Effector CD8-positive, alpha-beta T cell (primary cell): ENCODE data around the gene GAB2.

Source experiments
- DNase-seq: peaks from one replicate; lab custom pipeline; 2025; lab: John Stamatoyannopoulos, UW

Gene GAB2

GRCh38 chr11:78400702-78401101 is 16.9 kb downstream of the GAB2 start:
- no peak for DNase-seq

GRCh38 chr11:78400116-78400515 is 17.5 kb downstream of the GAB2 start:
- DNase-seq, result no peak

- DNase-seq, result no peak
Observed at GRCh38 chr11:78399136-78399535, 18.5 kb downstream of the GAB2 start.

GRCh38 chr11:78398715-78399114 is 18.9 kb downstream of the GAB2 start:
- no peak for DNase-seq

GRCh38 chr11:78397398-78397797 is 20.2 kb downstream of the GAB2 start:
- no peak for DNase-seq

GRCh38 chr11:78395597-78395996 is 22.0 kb downstream of the GAB2 start:
- no peak for DNase-seq

- no peak for DNase-seq
Observed at GRCh38 chr11:78392854-78393253, 24.8 kb downstream of the GAB2 start.

- DNase-seq, result no peak
Observed at GRCh38 chr11:78391424-78391823, 26.2 kb downstream of the GAB2 start.

- DNase-seq, result no peak
Observed at GRCh38 chr11:78390809-78391208, 26.8 kb downstream of the GAB2 start.

- DNase-seq, result no peak
Observed at GRCh38 chr11:78386215-78386941, 31.2 kb downstream of the GAB2 start.

- DNase-seq, result no peak
Observed at GRCh38 chr11:78385205-78385604, 32.4 kb downstream of the GAB2 start.

- DNase-seq, result no peak
Observed at GRCh38 chr11:78384231-78384630, 33.4 kb downstream of the GAB2 start.

- no peak for DNase-seq
Observed at GRCh38 chr11:78381865-78382264, 35.8 kb downstream of the GAB2 start.

GRCh38 chr11:78380615-78381051 is 37.0 kb downstream of the GAB2 start:
- no peak for DNase-seq

- no peak for DNase-seq
Observed at GRCh38 chr11:78379039-78379670, 38.5 kb downstream of the GAB2 start.

- DNase-seq, result no peak
Observed at GRCh38 chr11:78377625-78378418, 39.8 kb downstream of the GAB2 start.

GRCh38 chr11:78376858-78377257 is 40.8 kb downstream of the GAB2 start:
- no peak for DNase-seq

GRCh38 chr11:78374917-78375316 is 42.7 kb downstream of the GAB2 start:
- DNase-seq, result no peak

GRCh38 chr11:78373689-78374088 is 43.9 kb downstream of the GAB2 start:
- no peak for DNase-seq

GRCh38 chr11:78372114-78372768 is 45.4 kb downstream of the GAB2 start:
- DNase-seq, result no peak

GRCh38 chr11:78371221-78371891 is 46.3 kb downstream of the GAB2 start:
- DNase-seq, result no peak
